Omental fat pad (tissue), 4 donors: ENCODE results near the gene CGB3. TPM values are rescaled to one million over a fixed set of nuclear protein-coding genes. Genes with fewer than 3 reads are reported as not detected.
"Not testable (repeated sequence)": the region's sequence is repeated elsewhere in the genome, so short reads cannot be mapped to it uniquely, and the experiment has no call there.

ENCODE experiments used
- ATAC-seq: fragments of 150-250 bp; one replicate; pipeline ENCODE4 v1.9.1; 2016; ENCODE audit warnings: mild to moderate bottlenecking, moderate library complexity; ENCODE audit not compliant: low FRiP score
- DNase-seq: peaks from one replicate; pipeline ENCODE4 v3.0.0-alpha.2; 2019; ENCODE audit warnings: low spot score
- CTCF ChIP-seq, 3 donors: fragments of 450-650 bp; IDR thresholded peaks; one replicate each; pipeline ENCODE4 v1.5.1; 2016 to 2017; ENCODE audit warnings: antibody characterized with exemption in 3 of 3, mild to moderate bottlenecking in 3 of 3, moderate library complexity in 2 of 3
- total RNA-seq, 4 donors: library from RNA; depleted of rRNA; stranded (reverse); fragments of >200 nt; gene quantifications; one replicate each; pipeline ENCODE4 v1.1.0, GENCODE V29; 2016

Gene CGB3
- total RNA-seq, 4 donors from 2014 or later, result not detected

GRCh38 chr19:49056101-49056901 lies 32.2 kb upstream of the CGB3 start:
- no peak for TF ChIP-seq CTCF (IDR thresholded peaks at IDR 0.05)
- ATAC-seq (peak; percentile 87), DNase-seq (no peak)

GRCh38 chr19:49050376-49051033 lies 26.4 kb upstream of the CGB3 start:
- not testable (repeated sequence) for ATAC-seq

GRCh38 chr19:49049834-49050233 lies 25.7 kb upstream of the CGB3 start:
- not testable (repeated sequence) for ATAC-seq, DNase-seq

More at GRCh38 chr19:49050376-49051033, 26.4 kb upstream of the CGB3 start:
- not testable (repeated sequence) for DNase-seq

GRCh38 chr19:49049011-49049410 lies 24.9 kb upstream of the CGB3 start, which contains the start of gene CGB8:
CGB8 (minus strand) TSS chr19:49049111; CDS start chr19:49048739, 372 bp downstream.
- not testable (repeated sequence) for DNase-seq, ATAC-seq

GRCh38 chr19:49043548-49043947 lies 19.4 kb upstream of the CGB3 start, which contains the start of gene CGB5:
CGB5 (plus strand) TSS chr19:49043848; CDS start chr19:49044210, 362 bp downstream.
- not testable (repeated sequence) for ATAC-seq, DNase-seq

GRCh38 chr19:49042666-49043065 lies 18.5 kb upstream of the CGB3 start:
- ATAC-seq, DNase-seq: not testable (repeated sequence)

- ATAC-seq (no peak), DNase-seq (no peak)
- TF ChIP-seq CTCF (IDR thresholded peaks at IDR 0.05), result no peak
These were observed 18.0 kb upstream of the CGB3 start for GRCh38 chr19:49042177-49042576.

- not testable (repeated sequence) for ATAC-seq, DNase-seq
These were observed 15.6 kb upstream of the CGB3 start for GRCh38 chr19:49039736-49040135.

GRCh38 chr19:49038557-49039276 lies 14.6 kb upstream of the CGB3 start:
- ATAC-seq, DNase-seq: not testable (repeated sequence)

- DNase-seq, ATAC-seq: not testable (repeated sequence)
These were observed 14.0 kb upstream of the CGB3 start for GRCh38 chr19:49038111-49038510.

- not testable (repeated sequence) for DNase-seq, ATAC-seq
These were observed 12.7 kb upstream of the CGB3 start, which contains the start of gene CGB1 for GRCh38 chr19:49036815-49037214. CGB1 (minus strand) TSS chr19:49036895; CDS start chr19:49036711, 184 bp downstream.

- DNase-seq, ATAC-seq: not testable (repeated sequence)
These were observed 7.6 kb upstream of the CGB3 start, which contains the start of gene CGB2 for GRCh38 chr19:49031642-49032301. CGB2 (plus strand) TSS chr19:49031890; CDS start chr19:49032096, 206 bp downstream.

- ATAC-seq, DNase-seq: not testable (repeated sequence)
These were observed 6.2 kb upstream of the CGB3 start for GRCh38 chr19:49030323-49030722.

GRCh38 chr19:49029749-49030148 lies 5.6 kb upstream of the CGB3 start:
- not testable (repeated sequence) for DNase-seq, ATAC-seq

- not testable (repeated sequence) for ATAC-seq
These were observed 4.6 kb upstream of the CGB3 start for GRCh38 chr19:49028686-49029085.

GRCh38 chr19:49025599-49025998 lies 1.5 kb upstream of the CGB3 start:
- not testable (repeated sequence) for ATAC-seq, DNase-seq

More at GRCh38 chr19:49028686-49029085, 4.6 kb upstream of the CGB3 start:
- DNase-seq, result not testable (repeated sequence)
